A549 (cell line): Measurements from ENCODE around the gene SELENBP1. TPM values are rescaled to one million over a fixed set of nuclear protein-coding genes. Genes with fewer than 3 reads are reported as not detected.
"Not testable (repeated sequence)": the region's sequence is repeated elsewhere in the genome, so short reads cannot be mapped to it uniquely, and the experiment has no call there.

Source experiments
- ATAC-seq, 2 experiments: fragments of 200-7000 bp in 1 of 2; fragments of >200 bp in 1 of 2; cut with Nextera tagmentation in 1 of 2; cut with Tn5 transposase in 1 of 2; 3 replicates each; pipeline versions ENCODE4 v1.8.0 to v1.9.1; 2018 to 2020; ENCODE audit warnings: mild to moderate bottlenecking in 1 of 2, moderate library complexity in 1 of 2
- CTCF ChIA-PET: fragments of 300-600 bp; sonication (Branson Sonifier 250); formaldehyde crosslinking; extraction: SDS; loops from one replicate; lab custom pipeline; 2021; ENCODE audit warnings: antibody characterized with exemption, inconsistent platforms; lab: Yijun Ruan, JAX
- POLR2A ChIA-PET: fragments of 350-600 bp; formaldehyde crosslinking; extraction: SDS; loops from one replicate; lab custom pipeline; 2021; ENCODE audit warnings: antibody characterized with exemption, inconsistent platforms; lab: Yijun Ruan, JAX
- DNase-seq, 2 experiments: peaks; one replicate each; pipeline versions ENCODE4 v3.0.0 to v3.0.0-alpha.2; 2011 to 2016; ENCODE audit warnings: low read depth in 1 of 2, low spot score in 1 of 2
- FAIRE-seq: peaks from 2 replicates; lab custom pipeline; 2011; peaks lifted over from hg19 to GRCh38; lab: Jason Lieb, UNC
- H3K27ac ChIP-seq, 2 experiments: fragments of >200 bp; sonication (Bioruptor Twin); formaldehyde crosslinking; 3 replicates each; pipeline ENCODE4 v1.5.1; 2016 to 2017
- H3K4me1 ChIP-seq: fragments of >200 bp; sonication (Bioruptor Twin); formaldehyde crosslinking; 3 replicates; pipeline ENCODE4 v1.6.1; 2016
- H3K4me2 ChIP-seq: fragments of >200 bp; sonication (Bioruptor Twin); formaldehyde crosslinking; 3 replicates; pipeline ENCODE4 v1.6.1; 2016
- H3K4me3 ChIP-seq: fragments of >200 bp; sonication (Bioruptor Twin); formaldehyde crosslinking; 3 replicates; pipeline ENCODE4 v1.5.1; 2016
- H3K9me3 ChIP-seq: fragments of >200 bp; sonication (Bioruptor Twin); formaldehyde crosslinking; 3 replicates; pipeline ENCODE4 v1.6.1; 2016
- CBX2 ChIP-seq: fragments of 200-600 bp; sonication (generic); IDR thresholded peaks from 2 replicates; pipeline ENCODE4 v1.6.1; 2016; ENCODE audit warnings: low read depth, mild to moderate bottlenecking, borderline replicate concordance
- CEBPB ChIP-seq, 2 experiments: fragments of >200 bp in 1 of 2; sonication (Bioruptor Twin) in 1 of 2; formaldehyde crosslinking in 1 of 2; IDR thresholded peaks; 2 replicates each; pipeline ENCODE4 v1.6.1; 2012 to 2016
- CTCF ChIP-seq: fragments of >200 bp; sonication (Bioruptor Twin); formaldehyde crosslinking; IDR thresholded peaks from 3 replicates; pipeline ENCODE4 v1.5.1; 2016
- EHF ChIP-seq: fragments of 250-450 bp; sonication (Bioruptor Pico); IDR thresholded peaks from 2 replicates; pipeline ENCODE4 v1.5.0; 2020; ENCODE audit warnings: mild to moderate bottlenecking
- EHMT2 ChIP-seq: fragments of 200-600 bp; sonication (generic); IDR thresholded peaks from 2 replicates; pipeline ENCODE4 v1.6.1; 2016; ENCODE audit warnings: antibody characterized with exemption, low read depth, mild to moderate bottlenecking, moderate library complexity
- EP300 ChIP-seq, 2 experiments: fragments of >200 bp; sonication (Bioruptor Twin); formaldehyde crosslinking; IDR thresholded peaks; 2 replicates in 1 of 2; 3 replicates in 1 of 2; pipeline ENCODE4 v1.6.1; 2016 to 2017
- ESRRA ChIP-seq: fragments of 150-350 bp; IDR thresholded peaks from 2 replicates; pipeline ENCODE4 v1.6.1; 2014; ENCODE audit warnings: mild to moderate bottlenecking, low read length, borderline replicate concordance
- FOSL2 ChIP-seq, 2 experiments: fragments of 450-650 bp in 1 of 2; fragments of >200 bp in 1 of 2; sonication (Bioruptor Twin) in 1 of 2; formaldehyde crosslinking; IDR thresholded peaks; 2 replicates each; pipeline versions ENCODE4 v1.5.0 to v1.6.1; 2016 to 2020; ENCODE audit warnings: mild to moderate bottlenecking in 1 of 2, moderate library complexity in 1 of 2
- GATA3 ChIP-seq: IDR thresholded peaks from 2 replicates; pipeline ENCODE4 v1.6.1; 2012; ENCODE audit warnings: borderline replicate concordance
- HOXA7 ChIP-seq: fragments of 250-450 bp; sonication (Bioruptor Pico); IDR thresholded peaks from 2 replicates; pipeline ENCODE4 v1.5.0; 2020; ENCODE audit warnings: mild to moderate bottlenecking, moderate library complexity
- HOXB13 ChIP-seq: fragments of 250-450 bp; sonication (Bioruptor Pico); IDR thresholded peaks from 2 replicates; pipeline ENCODE4 v1.5.0; 2020; ENCODE audit warnings: low read depth, mild to moderate bottlenecking, moderate library complexity
- HOXB5 ChIP-seq: fragments of 250-450 bp; sonication (Bioruptor Pico); IDR thresholded peaks from 2 replicates; pipeline ENCODE4 v1.5.0; 2020; ENCODE audit warnings: mild to moderate bottlenecking, moderate library complexity
- JUN ChIP-seq, 2 experiments: fragments of >200 bp; sonication (Bioruptor Twin); formaldehyde crosslinking; IDR thresholded peaks; 2 replicates in 1 of 2; 3 replicates in 1 of 2; pipeline ENCODE4 v1.6.1; 2016 to 2017
- JUNB ChIP-seq: fragments of >200 bp; sonication (Bioruptor Twin); formaldehyde crosslinking; IDR thresholded peaks from 2 replicates; pipeline ENCODE4 v1.6.1; 2016
- KDM1A ChIP-seq: fragments of 200-600 bp; sonication (generic); IDR thresholded peaks from 2 replicates; pipeline ENCODE4 v1.6.1; 2016; ENCODE audit warnings: low read depth, mild to moderate bottlenecking
- KDM5A ChIP-seq: fragments of 200-600 bp; sonication (generic); IDR thresholded peaks from 2 replicates; pipeline ENCODE4 v1.6.1; 2016; ENCODE audit warnings: antibody characterized with exemption, mild to moderate bottlenecking
- MAX ChIP-seq: IDR thresholded peaks from 2 replicates; pipeline ENCODE4 v1.6.1; 2012
- MAZ ChIP-seq: fragments of 150-350 bp; IDR thresholded peaks from 2 replicates; pipeline ENCODE4 v1.6.1; 2014; ENCODE audit warnings: antibody characterized with exemption, low read depth, low read length, borderline replicate concordance
- MYC ChIP-seq: IDR thresholded peaks from 2 replicates; pipeline ENCODE4 v1.6.1; 2012; ENCODE audit warnings: mild to moderate bottlenecking, inconsistent platforms, low read length, improper control_type of control experiment, borderline replicate concordance
- NPAS2 ChIP-seq: fragments of 250-450 bp; sonication (Bioruptor Pico); IDR thresholded peaks from 2 replicates; pipeline ENCODE4 v1.8.0; 2022; ENCODE audit warnings: mild to moderate bottlenecking, moderate library complexity, borderline replicate concordance
- NR3C1 ChIP-seq: fragments of >200 bp; sonication (Bioruptor Twin); formaldehyde crosslinking; IDR thresholded peaks from 3 replicates; pipeline ENCODE4 v1.6.1; 2017
- POLR2A ChIP-seq: IDR thresholded peaks from 2 replicates; pipeline ENCODE4 v1.6.1; 2012; ENCODE audit warnings: mild to moderate bottlenecking, low read length
- RARB ChIP-seq: fragments of 250-450 bp; sonication (Bioruptor Pico); IDR thresholded peaks from 2 replicates; pipeline ENCODE4 v1.8.0; 2021; ENCODE audit warnings: mild to moderate bottlenecking, moderate library complexity
- RCOR1 ChIP-seq: fragments of 150-350 bp; IDR thresholded peaks from 2 replicates; pipeline ENCODE4 v1.6.1; 2014; ENCODE audit warnings: antibody characterized with exemption, low read length, low read depth
- RFX5 ChIP-seq: fragments of 450-650 bp; IDR thresholded peaks from 2 replicates; pipeline ENCODE4 v1.7.1; 2014; ENCODE audit warnings: antibody characterized with exemption, mild to moderate bottlenecking, moderate library complexity
- RNF2 ChIP-seq: fragments of 200-600 bp; sonication (generic); IDR thresholded peaks from 2 replicates; pipeline ENCODE4 v1.6.1; 2016; ENCODE audit warnings: low read depth, mild to moderate bottlenecking, antibody characterized with exemption, moderate library complexity, borderline replicate concordance
- SMC3 ChIP-seq: fragments of >200 bp; sonication (Bioruptor Twin); formaldehyde crosslinking; IDR thresholded peaks from 3 replicates; pipeline ENCODE4 v1.6.1; 2018; ENCODE audit warnings: inconsistent platforms
- TFCP2L1 ChIP-seq: fragments of 250-450 bp; sonication (Bioruptor Pico); IDR thresholded peaks from 2 replicates; pipeline ENCODE4 v1.5.0; 2021; ENCODE audit warnings: mild to moderate bottlenecking
- TP53 ChIP-seq: fragments of 250-450 bp; sonication (Bioruptor Pico); IDR thresholded peaks from 2 replicates; pipeline ENCODE4 v1.5.0; 2021; ENCODE audit warnings: mild to moderate bottlenecking, moderate library complexity
- ZC3H11A ChIP-seq: fragments of 450-650 bp; IDR thresholded peaks from 2 replicates; pipeline ENCODE4 v1.6.1; 2014; ENCODE audit warnings: antibody characterized with exemption, mild to moderate bottlenecking
- ZFP36 ChIP-seq: fragments of 450-650 bp; IDR thresholded peaks from 2 replicates; pipeline ENCODE4 v1.6.1; 2014; ENCODE audit warnings: borderline replicate concordance; ENCODE audit not compliant: partially characterized antibody
- ZNF302 ChIP-seq: fragments of 250-450 bp; sonication (Bioruptor Pico); IDR thresholded peaks from 2 replicates; pipeline ENCODE4 v1.9.0; 2021; ENCODE audit warnings: inconsistent platforms, mild to moderate bottlenecking, moderate library complexity
- ZSCAN20 ChIP-seq: fragments of 250-450 bp; sonication (Bioruptor Pico); IDR thresholded peaks from 2 replicates; pipeline ENCODE4 v1.8.0; 2022; ENCODE audit warnings: mild to moderate bottlenecking, moderate library complexity
- WGBS: methylation state at CpG from one replicate; pipeline ENCODE4 v1.1.6; 2017; ENCODE audit errors: missing lambda C conversion rate; 5-methylcytosine and 5-hydroxymethylcytosine counted together
- polyA plus RNA-seq, 4 experiments: library from polyadenylated mRNA; depleted of rRNA in 3 of 4; stranded (reverse); fragments of >200 nt; fragmentation: RNase III in 1 of 4; extraction: RNeasy Plus Mini Kit Qiagen cat#74134 plus additional on column Dnase treatment in 1 of 4; gene quantifications; 2 replicates in 3 of 4; 3 replicates in 1 of 4; pipeline ENCODE4 v1.2.3, GENCODE V29; 2011 to 2017
- TF ChIP-seq, protein P1 (sequence below): IDR thresholded peaks from 2 replicates; pipeline ENCODE4 v1.6.1; 2012
- TF ChIP-seq, protein P2 (sequence below): fragments of 250-450 bp; sonication (Bioruptor Pico); IDR thresholded peaks from 2 replicates; pipeline ENCODE4 v1.5.0; 2021; ENCODE audit warnings: mild to moderate bottlenecking, moderate library complexity, borderline replicate concordance
- TF ChIP-seq, protein P3 (sequence below): IDR thresholded peaks from 2 replicates; pipeline ENCODE4 v1.6.1; 2012; ENCODE audit warnings: low read depth, borderline replicate concordance
- TF ChIP-seq, protein P4 (sequence below): fragments of 450-650 bp; IDR thresholded peaks from 2 replicates; pipeline ENCODE4 v1.6.1; 2014; ENCODE audit warnings: antibody characterized with exemption

Gene SELENBP1
- polyA plus RNA-seq, 2 of the 4 experiments (the other 2 are of a cell fraction) = 12.8 to 28.6 TPM

- no peak for TF ChIP-seq HOXA7 (CRISPR knock-in tag)
- TF ChIP-seq HOXB13 = no peak
- peak; percentile 79 to 89; a peak in 4 of 5 replicates for TF ChIP-seq JUN (IDR thresholded peaks at IDR 0.05)
- no peak for TF ChIP-seq MAZ
- TF ChIP-seq TFCP2L1 (CRISPR knock-in tag) = no peak
- TF ChIP-seq, protein P1, sequence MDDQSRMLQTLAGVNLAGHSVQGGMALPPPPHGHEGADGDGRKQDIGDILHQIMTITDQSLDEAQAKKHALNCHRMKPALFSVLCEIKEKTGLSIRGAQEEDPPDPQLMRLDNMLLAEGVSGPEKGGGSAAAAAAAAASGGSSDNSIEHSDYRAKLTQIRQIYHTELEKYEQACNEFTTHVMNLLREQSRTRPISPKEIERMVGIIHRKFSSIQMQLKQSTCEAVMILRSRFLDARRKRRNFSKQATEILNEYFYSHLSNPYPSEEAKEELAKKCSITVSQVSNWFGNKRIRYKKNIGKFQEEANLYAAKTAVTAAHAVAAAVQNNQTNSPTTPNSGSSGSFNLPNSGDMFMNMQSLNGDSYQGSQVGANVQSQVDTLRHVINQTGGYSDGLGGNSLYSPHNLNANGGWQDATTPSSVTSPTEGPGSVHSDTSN = no peak
- no peak for TF ChIP-seq FOSL2 (IDR thresholded peaks at IDR 0.05)
- TF ChIP-seq FOSL2 (CRISPR knock-in tag; IDR thresholded peaks at IDR 0.05) = no peak
- no peak for TF ChIP-seq NR3C1
- no peak for TF ChIP-seq ZNF302 (CRISPR knock-in tag)
- TF ChIP-seq CBX2 = no peak
- TF ChIP-seq TP53 = no peak
- no peak for TF ChIP-seq EP300 (IDR thresholded peaks at IDR 0.05)
- TF ChIP-seq MAX = peak; percentile 83
- TF ChIP-seq, protein P2, sequence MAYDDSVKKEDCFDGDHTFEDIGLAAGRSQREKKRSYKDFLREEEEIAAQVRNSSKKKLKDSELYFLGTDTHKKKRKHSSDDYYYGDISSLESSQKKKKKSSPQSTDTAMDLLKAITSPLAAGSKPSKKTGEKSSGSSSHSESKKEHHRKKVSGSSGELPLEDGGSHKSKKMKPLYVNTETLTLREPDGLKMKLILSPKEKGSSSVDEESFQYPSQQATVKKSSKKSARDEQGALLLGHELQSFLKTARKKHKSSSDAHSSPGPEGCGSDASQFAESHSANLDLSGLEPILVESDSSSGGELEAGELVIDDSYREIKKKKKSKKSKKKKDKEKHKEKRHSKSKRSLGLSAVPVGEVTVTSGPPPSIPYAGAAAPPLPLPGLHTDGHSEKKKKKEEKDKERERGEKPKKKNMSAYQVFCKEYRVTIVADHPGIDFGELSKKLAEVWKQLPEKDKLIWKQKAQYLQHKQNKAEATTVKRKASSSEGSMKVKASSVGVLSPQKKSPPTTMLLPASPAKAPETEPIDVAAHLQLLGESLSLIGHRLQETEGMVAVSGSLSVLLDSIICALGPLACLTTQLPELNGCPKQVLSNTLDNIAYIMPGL (CRISPR knock-in tag) = 0 out of 2 replicates have a peak, but pooled peaks have one; percentile 14
- no peak for TF ChIP-seq NPAS2
- TF ChIP-seq ZSCAN20 (CRISPR knock-in tag) = no peak
- no peak for TF ChIP-seq KDM1A
- TF ChIP-seq GATA3 = no peak
- TF ChIP-seq, protein P3, sequence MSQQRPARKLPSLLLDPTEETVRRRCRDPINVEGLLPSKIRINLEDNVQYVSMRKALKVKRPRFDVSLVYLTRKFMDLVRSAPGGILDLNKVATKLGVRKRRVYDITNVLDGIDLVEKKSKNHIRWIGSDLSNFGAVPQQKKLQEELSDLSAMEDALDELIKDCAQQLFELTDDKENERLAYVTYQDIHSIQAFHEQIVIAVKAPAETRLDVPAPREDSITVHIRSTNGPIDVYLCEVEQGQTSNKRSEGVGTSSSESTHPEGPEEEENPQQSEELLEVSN = no peak
- no peak for TF ChIP-seq EHF
- TF ChIP-seq, protein P4, sequence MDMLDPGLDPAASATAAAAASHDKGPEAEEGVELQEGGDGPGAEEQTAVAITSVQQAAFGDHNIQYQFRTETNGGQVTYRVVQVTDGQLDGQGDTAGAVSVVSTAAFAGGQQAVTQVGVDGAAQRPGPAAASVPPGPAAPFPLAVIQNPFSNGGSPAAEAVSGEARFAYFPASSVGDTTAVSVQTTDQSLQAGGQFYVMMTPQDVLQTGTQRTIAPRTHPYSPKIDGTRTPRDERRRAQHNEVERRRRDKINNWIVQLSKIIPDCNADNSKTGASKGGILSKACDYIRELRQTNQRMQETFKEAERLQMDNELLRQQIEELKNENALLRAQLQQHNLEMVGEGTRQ = no peak
- TF ChIP-seq HOXB5 (CRISPR knock-in tag) = no peak
- peak; percentile 54; the same call in 1 of the 2 replicates for TF ChIP-seq RFX5
- no peak for TF ChIP-seq EHMT2
- TF ChIP-seq CEBPB (IDR thresholded peaks at IDR 0.05) = peak; percentile 49 to 91; a peak in 2 of 4 replicates
- no peak for TF ChIP-seq JUNB
- no peak for TF ChIP-seq RNF2
- peak; percentile 48; the same call in 2 of the 3 replicates for TF ChIP-seq SMC3
- TF ChIP-seq CTCF = peak; percentile 40
- TF ChIP-seq POLR2A = peak; percentile 48
- TF ChIP-seq RARB (CRISPR knock-in tag) = no peak
- TF ChIP-seq RCOR1 = 0 out of 2 replicates have a peak, but pooled peaks have one; percentile 30
- TF ChIP-seq KDM5A = peak; percentile 68
- no peak for TF ChIP-seq ESRRA
- TF ChIP-seq ZC3H11A = no peak
- no peak for TF ChIP-seq ZFP36
- TF ChIP-seq MYC = peak; percentile 50; the same call in 1 of the 2 replicates
These were observed 27.0 kb upstream of the SELENBP1 start, which contains the start of gene PSMB4 (continued) for GRCh38 chr1:151399324-151400171.

DNA sequence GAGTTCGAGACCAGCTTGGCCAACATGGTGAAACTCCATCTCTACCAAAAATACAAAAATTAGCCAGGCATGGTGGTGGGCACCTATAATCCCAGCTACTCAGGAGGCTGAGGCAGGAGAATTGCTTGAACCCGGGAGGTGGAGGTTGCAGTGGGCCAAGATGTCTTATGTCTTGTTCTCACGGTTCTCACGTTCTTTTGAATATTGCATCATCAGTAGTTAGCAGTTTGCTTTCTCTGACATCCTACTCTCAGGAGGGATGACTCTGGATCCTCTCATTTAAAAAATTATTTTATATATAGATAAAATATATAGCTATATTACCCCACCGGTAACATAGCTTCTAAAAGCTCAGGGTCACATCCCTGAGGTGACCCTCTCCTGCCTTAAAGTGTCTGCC lies 23.8 kb upstream of the SELENBP1 start:
- DNase-seq, H3K9me3 ChIP-seq, POLR2A ChIA-PET, FAIRE-seq, H3K4me2 ChIP-seq, H3K27ac ChIP-seq, ATAC-seq, H3K4me3 ChIP-seq: not testable (repeated sequence)
- H3K4me1 ChIP-seq = peaks cover 11% of the 10 kb centered on the region
- 79% methylated on average over 5 of the region's 5 CpGs for WGBS
- CTCF ChIA-PET = interaction anchor here (1.5 kb wide), 1 partner anchor 11 kb away, joined by 8 read pairs; no protein-coding TSS in a partner anchor
